Head of caudate nucleus (tissue), 42 donors: ENCODE results near the gene AEBP2.
"Not testable (repeated sequence)": the region's sequence is repeated elsewhere in the genome, so short reads cannot be mapped to it uniquely, and the experiment has no call there.

ENCODE experiments used
- DNase-seq, 42 donors: peaks; one replicate each; pipeline versions ENCODE4 v3.0.0 to v3.0.0-alpha.2; 2020 to 2021; ENCODE audit warnings: mixed read lengths in 7 of 42
- intact Hi-C: fragments of 100-400 bp; cut with DNase I; formaldehyde crosslinking; loops from one replicate; pipeline ENCODE4 v1.15.0; 2022

AEBP2 gene

GRCh38 chr12:19447386-19447785 is 8.1 kb downstream of the AEBP2 start:
- intact Hi-C loops: no loop called here
- no peak for DNase-seq

GRCh38 chr12:19449814-19450213 is 10.5 kb downstream of the AEBP2 start:
- DNase-seq: no peak
- intact Hi-C loops: no loop called here

- DNase-seq: no peak
- intact Hi-C loops: no loop called here
These were observed 11.1 kb downstream of the AEBP2 start for GRCh38 chr12:19450362-19450761.

- intact Hi-C loops: no loop called here
- peak in 5 of 42 donors; percentile 19 to 57 (median 28) for DNase-seq
These were observed 11.9 kb downstream of the AEBP2 start for GRCh38 chr12:19451196-19451595.

- no peak for DNase-seq
- intact Hi-C loops: no loop called here
These were observed 14.7 kb downstream of the AEBP2 start for GRCh38 chr12:19453961-19454360.

- no peak for DNase-seq
- intact Hi-C loops: no loop called here
These were observed 15.5 kb downstream of the AEBP2 start for GRCh38 chr12:19454837-19455236.

- intact Hi-C loops: no loop called here
- DNase-seq: no peak
These were observed 16.9 kb downstream of the AEBP2 start for GRCh38 chr12:19456176-19456575.

- intact Hi-C loops: no loop called here
- no peak for DNase-seq
These were observed 18.3 kb downstream of the AEBP2 start for GRCh38 chr12:19457561-19457960.

- DNase-seq: no peak
- intact Hi-C loops: no loop called here
These were observed 19.4 kb downstream of the AEBP2 start for GRCh38 chr12:19458733-19459132.

- intact Hi-C loops: no loop called here
- DNase-seq: peak in 1 of 42 donors; percentile 32
These were observed 22.7 kb downstream of the AEBP2 start for GRCh38 chr12:19461999-19462398.

GRCh38 chr12:19462406-19462805 is 23.1 kb downstream of the AEBP2 start:
- intact Hi-C loops: no loop called here
- DNase-seq: no peak

GRCh38 chr12:19464192-19464580 is 24.9 kb downstream of the AEBP2 start:
- no peak for DNase-seq
- intact Hi-C loops: no loop called here

- DNase-seq: no peak
- intact Hi-C loops: no loop called here
These were observed 26.4 kb downstream of the AEBP2 start for GRCh38 chr12:19465711-19466110.

GRCh38 chr12:19474147-19474546 is 34.9 kb downstream of the AEBP2 start:
- no peak for DNase-seq
- intact Hi-C loops: no loop called here

- intact Hi-C loops, DNase-seq: not testable (repeated sequence)
These were observed 36.7 kb downstream of the AEBP2 start for GRCh38 chr12:19475884-19476505.

- DNase-seq: no peak
- intact Hi-C loops: no loop called here
These were observed 37.8 kb downstream of the AEBP2 start for GRCh38 chr12:19477071-19477470.

- intact Hi-C loops: no loop called here
- no peak for DNase-seq
These were observed 41.2 kb downstream of the AEBP2 start for GRCh38 chr12:19480459-19480858.

GRCh38 chr12:19482036-19482435 is 42.7 kb downstream of the AEBP2 start:
- no peak for DNase-seq
- intact Hi-C loops: no loop called here

- intact Hi-C loops: no loop called here
- peak in 15 of 42 donors; percentile 8 to 57 (median 27) for DNase-seq
These were observed 43.3 kb downstream of the AEBP2 start for GRCh38 chr12:19482551-19483109.

GRCh38 chr12:19483727-19484126 is 44.4 kb downstream of the AEBP2 start:
- no peak for DNase-seq
- intact Hi-C loops: no loop called here

GRCh38 chr12:19484738-19485137 is 45.4 kb downstream of the AEBP2 start:
- no peak for DNase-seq
- intact Hi-C loops: no loop called here
